ENCODE measurements around the gene MCM3.

Gene MCM3

GRCh38 chr6:52245425-52245824, 39.1 kb downstream of the MCM3 start:
- DNase-seq, result no peak

- DNase-seq, result no peak
These were observed 40.1 kb downstream of the MCM3 start, which contains the start of gene IL17F for GRCh38 chr6:52244400-52244799. TSS of gene IL17F (minus strand) at chr6:52244500. CDS start at chr6:52244429, 71 bp downstream.

- no peak for DNase-seq
These were observed 41.2 kb downstream of the MCM3 start for GRCh38 chr6:52243282-52243893.

- DNase-seq, result no peak
These were observed 42.7 kb downstream of the MCM3 start for GRCh38 chr6:52241819-52242218.

GRCh38 chr6:52233975-52234823, 50.3 kb downstream of the MCM3 start:
- peak; percentile 21 to 65 for DNase-seq

GRCh38 chr6:52233005-52233404, 51.5 kb downstream of the MCM3 start:
- DNase-seq, result no peak

GRCh38 chr6:52231406-52232127, 53.0 kb downstream of the MCM3 start:
- DNase-seq, result no peak

GRCh38 chr6:52230685-52231084, 53.9 kb downstream of the MCM3 start:
- no peak for DNase-seq

- no peak for DNase-seq
These were observed 57.0 kb downstream of the MCM3 start for GRCh38 chr6:52227495-52227894.

GRCh38 chr6:52221302-52221701, 63.2 kb downstream of the MCM3 start:
- DNase-seq, result no peak

- DNase-seq, result no peak
These were observed 66.8 kb downstream of the MCM3 start for GRCh38 chr6:52217761-52218160.

GRCh38 chr6:52216932-52217575, 67.5 kb downstream of the MCM3 start:
- no peak for DNase-seq

- DNase-seq, result no peak
These were observed 68.8 kb downstream of the MCM3 start for GRCh38 chr6:52215787-52216186.

Data from NCI-H526 (cell line).